ENCODE results near the gene UBR4. TPM values are rescaled to one million over a fixed set of nuclear protein-coding genes. Genes with fewer than 3 reads are reported as not detected.

UBR4 gene
- total RNA-seq, 1 experiment from 2014 or later = 131 TPM

GRCh38 chr1:19062258-19063029 lies 147.6 kb downstream of the UBR4 start:
- Histone ChIP-seq H4K20me1 (ENCODE audit: control insufficient read depth, insufficient read depth, insufficient read length) (no peaks in the 10 kb centered on the region), H3K79me1 (ENCODE audit: insufficient read depth, low read depth, low read length, poor library complexity, severe bottlenecking) (no peaks in the 10 kb centered on the region), H3K23me2 (ENCODE audit: insufficient read length, low read depth, low read length, poor library complexity, severe bottlenecking) (no peaks in the 10 kb centered on the region), H3K56ac (ENCODE audit: insufficient read length, low read depth, low read length) (no peak overlapping the region), H3K4ac (ENCODE audit: low read depth, low read length) (no peak overlapping the region), H3K14ac (ENCODE audit: insufficient read depth, low read length) (no peak overlapping the region), H3K9me3 (ENCODE audit: control insufficient read depth, low read depth, low read length) (no peaks in the 10 kb centered on the region), H3K27ac (ENCODE audit: insufficient read length, low read depth, low read length) (no peak overlapping the region), H2AFZ (ENCODE audit: low read length) (no peak overlapping the region), H3K79me2 (ENCODE audit: insufficient read depth, low read length) (no peaks in the 10 kb centered on the region), H2AK5ac (ENCODE audit: insufficient read length, low read length) (no peak overlapping the region), H4K8ac (replicated peaks; ENCODE audit: insufficient read length, low read depth, low read length) (no peak overlapping the region), H4K91ac (ENCODE audit: insufficient read length, low read depth, low read length) (no peak overlapping the region), H2BK120ac (ENCODE audit: low read depth, low read length, poor library complexity, severe bottlenecking) (no peak overlapping the region), H3K4me1 (ENCODE audit: insufficient read depth, low read length) (no peaks in the 10 kb centered on the region), H2BK12ac (ENCODE audit: insufficient read length, low read depth, low read length) (no peak overlapping the region), H2BK20ac (ENCODE audit: low read depth, low read length, poor library complexity, severe bottlenecking) (no peak overlapping the region), H3T11ph (ENCODE audit: low read length) (no peak overlapping the region), H4K5ac (ENCODE audit: insufficient read length, low read depth, low read length) (no peak overlapping the region), H3K4me2 (ENCODE audit: insufficient read depth, insufficient read length, low read length) (no peak overlapping the region), H3K18ac (ENCODE audit: insufficient read length, low read depth, low read length) (no peak overlapping the region), H3K23ac (ENCODE audit: insufficient read length, low read depth, low read length) (no peak overlapping the region), H2BK5ac (ENCODE audit: insufficient read length, low read length) (no peak overlapping the region), H2BK15ac (ENCODE audit: low read depth, low read length) (no peak overlapping the region), H3K27me3 (ENCODE audit: insufficient read depth, low read length) (no peaks in the 10 kb centered on the region), H3K9ac (ENCODE audit: extremely low read depth, insufficient read length, low read length) (no peak overlapping the region)
- no peak for TF ChIP-seq CTCF (conservative IDR thresholded peaks at IDR 0.05)
- WGBS (ENCODE audit: extremely low coverage, insufficient read length, low lambda C conversion rate) = no CpG with 5 or more reads among the region's 8 CpGs
- Mint-ChIP-seq H3K27ac (peak overlapping the region in 1 of 3 experiments; percentile 24; a peak in 1 of 7 replicates), H3K4me3 (no peak overlapping the region; a peak in 1 of 5 replicates), H3K9me3 (peaks cover 12 to 15% of the 10 kb centered on the region in 2 experiments), H3K4me1 (peaks cover 3 to 9% of the 10 kb centered on the region in 2 experiments; a peak in 2 of 4 replicates), H3K27me3 (ENCODE audit: low read depth) (peaks cover 12% of the 10 kb centered on the region), H3K36me3 (ENCODE audit: insufficient read depth in 1 of 3, low read depth in 3 of 3) (peaks cover 4 to 7% (median 5%) of the 10 kb centered on the region in 3 experiments)
- DNase-seq = no peak
